Fibroblast of peridontal ligament (primary cell): ENCODE data around the gene PTPRN2.

Source experiments
- DNase-seq: peaks from one replicate; pipeline ENCODE4 v3.0.0-alpha.2; 2010; ENCODE audit errors: extremely low read depth

The PTPRN2 gene

DNA sequence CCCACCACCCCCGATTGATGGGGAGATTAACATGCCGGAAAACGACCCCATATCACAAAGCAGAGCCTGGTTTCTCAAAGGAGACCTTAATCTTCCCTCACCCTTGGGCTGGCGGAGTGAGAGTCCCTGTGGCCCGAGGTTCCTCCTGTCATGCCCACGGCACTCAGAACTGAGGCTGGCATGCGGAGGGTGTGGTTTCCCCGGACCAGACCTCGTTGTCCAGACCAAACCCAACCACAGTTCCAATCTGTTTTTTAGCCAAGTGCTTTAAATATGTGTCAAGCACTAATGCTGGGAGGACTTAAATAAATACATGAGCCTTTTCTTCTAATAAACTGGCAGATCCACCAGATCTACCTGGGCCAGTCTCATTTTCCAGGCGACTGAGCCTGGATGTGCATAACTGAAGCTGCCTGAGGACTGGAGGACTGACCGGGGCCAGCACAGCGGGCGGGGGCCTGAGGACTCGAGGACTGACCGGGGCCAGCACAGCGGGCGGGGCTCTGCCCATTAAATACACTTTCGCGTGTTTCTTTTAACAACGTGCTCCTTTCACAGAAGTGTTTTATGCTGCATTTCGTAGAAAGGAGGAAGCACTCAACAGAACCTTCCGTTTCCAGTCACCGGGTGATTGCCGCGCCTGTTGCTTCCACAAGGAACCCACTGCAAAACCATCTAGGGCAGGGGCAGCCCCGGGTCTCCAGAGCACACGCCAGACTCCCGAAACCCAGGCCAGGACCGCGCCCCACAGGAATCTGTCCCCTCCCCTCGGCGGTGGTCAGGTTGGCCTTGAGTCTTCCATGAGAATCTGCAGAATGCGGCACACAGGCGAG is 334.6 kb downstream of the PTPRN2 start:
- no peak for DNase-seq

- DNase-seq = no peak
These were observed 335.4 kb downstream of the PTPRN2 start for GRCh38 chr7:158252081-158252836.

- no peak for DNase-seq
These were observed 336.3 kb downstream of the PTPRN2 start for GRCh38 chr7:158251061-158251965.

GRCh38 chr7:158249692-158250091 is 337.9 kb downstream of the PTPRN2 start:
- DNase-seq = no peak

DNA sequence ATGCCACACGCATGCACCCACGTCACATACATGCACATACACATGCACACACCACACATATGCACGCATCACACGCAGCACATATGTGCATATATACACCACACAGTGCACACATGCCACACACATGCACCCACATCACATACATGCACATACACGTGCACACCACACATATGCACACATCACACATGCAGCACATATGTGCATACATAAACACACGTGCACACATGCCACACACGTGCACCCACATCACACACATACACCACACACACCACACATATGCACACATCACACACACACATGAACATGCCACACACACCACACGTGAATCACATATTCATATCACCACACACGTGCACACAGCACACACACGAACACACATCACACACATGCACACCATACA is 338.8 kb downstream of the PTPRN2 start:
- no peak for DNase-seq

- no peak for DNase-seq
These were observed 339.7 kb downstream of the PTPRN2 start for GRCh38 chr7:158247758-158248487.

- DNase-seq = no peak
These were observed 340.5 kb downstream of the PTPRN2 start for GRCh38 chr7:158246960-158247673.

DNA sequence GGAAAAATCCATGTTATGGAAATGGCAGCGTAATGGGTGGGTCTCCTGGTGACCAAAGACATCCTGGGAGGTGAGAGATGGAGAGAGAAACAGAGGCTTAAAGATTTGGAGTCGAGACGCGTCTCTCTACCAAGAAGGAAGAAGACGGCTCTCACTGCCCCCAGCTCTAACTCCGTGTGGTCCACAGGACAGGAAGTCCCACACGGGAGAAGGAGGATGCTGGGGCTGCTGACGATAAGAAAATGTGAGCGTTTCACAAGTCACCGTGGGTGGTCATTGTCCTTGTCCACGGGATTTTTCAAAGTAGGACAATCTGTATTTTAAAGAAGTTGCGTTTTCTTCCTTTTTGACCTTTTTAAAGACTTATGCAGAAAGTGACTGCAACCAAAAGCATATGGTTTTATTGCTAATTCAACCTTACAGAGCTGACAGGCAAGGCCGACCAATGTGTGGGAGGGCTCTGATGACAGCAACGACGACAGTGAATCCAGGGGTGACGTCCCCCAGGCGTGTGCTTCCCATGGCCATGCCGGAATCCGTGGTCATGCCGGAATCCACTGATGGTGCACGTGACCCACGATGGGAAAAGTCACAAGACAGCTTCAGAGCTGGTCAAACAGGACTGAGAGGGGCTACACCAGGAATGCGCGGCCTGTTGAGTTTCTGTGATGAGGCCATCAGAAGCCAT is 341.2 kb downstream of the PTPRN2 start:
- DNase-seq = no peak

DNA sequence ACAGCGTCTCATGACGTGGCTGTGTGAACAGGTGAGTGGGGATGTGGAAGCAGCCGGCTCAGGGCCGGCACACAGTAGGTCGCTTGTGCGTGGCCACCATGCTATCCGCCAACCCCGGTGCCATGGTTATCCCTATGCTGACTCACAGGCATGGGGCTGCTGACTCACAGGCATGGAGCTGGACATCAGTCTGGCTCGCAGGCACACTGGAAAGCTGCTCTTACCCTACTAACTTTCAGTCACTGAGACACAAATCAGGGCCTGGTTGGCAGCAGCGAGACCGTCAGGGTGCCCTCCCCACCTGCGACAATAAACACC is 341.9 kb downstream of the PTPRN2 start:
- no peak for DNase-seq

DNA sequence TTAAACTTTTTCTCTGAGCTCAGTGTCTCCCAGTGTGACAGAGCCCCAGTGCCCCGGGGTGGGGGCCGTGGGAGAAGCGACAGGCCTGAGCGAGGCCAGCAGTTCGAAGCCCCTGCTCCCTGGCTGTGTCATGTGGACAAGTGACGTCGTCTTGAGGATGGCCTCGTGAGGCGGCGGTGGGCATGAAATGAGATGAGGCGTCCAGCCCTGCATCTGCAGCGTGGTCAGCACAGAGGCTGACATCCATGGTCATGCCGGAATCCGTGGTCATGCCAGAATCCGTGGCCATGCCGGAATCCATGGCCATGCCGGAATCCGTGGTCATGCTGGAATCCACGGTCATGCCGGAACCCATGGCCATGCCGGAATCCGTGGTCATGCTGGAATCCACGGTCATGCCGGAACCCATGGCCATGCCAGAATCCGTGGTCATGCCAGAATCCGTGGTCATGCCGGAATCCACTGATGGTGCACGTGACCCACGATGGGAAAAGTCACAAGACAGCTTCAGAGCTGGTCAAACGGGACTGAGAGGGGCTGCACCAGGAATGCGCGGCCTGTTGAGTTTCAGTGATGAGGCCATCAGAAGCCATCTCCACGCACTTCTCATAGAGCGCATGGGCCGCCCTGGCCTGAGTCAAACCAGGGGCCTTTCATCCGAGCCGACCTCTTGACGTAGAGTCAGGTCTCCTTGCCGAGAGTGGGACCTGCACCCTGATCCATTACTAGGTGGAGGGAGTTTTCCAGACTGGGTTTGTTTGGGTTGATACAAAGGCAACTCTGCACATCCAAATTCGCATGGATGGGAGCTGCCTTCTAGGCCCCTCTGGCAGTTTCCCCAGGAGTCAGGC is 342.5 kb downstream of the PTPRN2 start:
- DNase-seq = no peak

DNA sequence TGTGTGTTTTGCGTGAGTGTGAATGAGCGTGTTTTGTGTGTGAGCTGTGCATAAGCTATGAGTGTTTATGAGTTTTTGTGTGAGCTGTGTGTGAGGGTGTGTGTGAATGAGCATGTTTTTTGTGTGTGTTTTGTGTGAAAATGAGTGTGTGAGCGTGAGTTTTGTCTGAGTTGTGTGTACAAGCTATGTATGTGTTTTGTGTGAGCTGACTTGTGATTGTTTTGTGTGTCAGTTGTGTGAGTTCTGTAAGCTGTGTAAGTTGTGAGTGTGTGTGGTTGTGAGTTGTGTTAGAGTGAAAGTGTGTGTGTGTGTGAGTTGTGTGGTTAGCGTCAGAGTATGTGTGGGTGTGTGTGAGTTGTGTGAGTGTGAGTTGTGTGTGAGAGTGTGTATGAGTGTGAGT is 343.2 kb downstream of the PTPRN2 start:
- DNase-seq = no peak

GRCh38 chr7:158241919-158242318 is 345.7 kb downstream of the PTPRN2 start:
- no peak for DNase-seq

DNA sequence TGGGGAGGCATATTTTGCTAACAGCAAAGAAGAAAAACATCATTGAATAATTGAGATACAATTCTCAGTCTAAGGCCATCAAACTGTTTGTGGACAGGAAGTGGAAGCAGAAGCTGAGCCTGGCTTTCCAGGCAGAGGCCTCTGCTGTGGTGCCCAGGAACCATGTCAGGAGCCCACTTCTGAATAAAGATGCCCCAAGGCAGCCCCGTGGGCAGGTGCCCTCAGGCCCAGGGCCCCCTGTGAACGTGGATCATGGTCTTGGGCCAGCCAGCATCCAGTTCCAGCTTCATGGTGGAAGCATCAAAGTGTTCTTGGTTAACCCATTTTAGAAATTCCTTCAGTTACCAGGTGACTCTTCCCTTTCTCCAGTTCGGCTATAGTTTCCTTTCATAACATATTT is 346.8 kb downstream of the PTPRN2 start:
- DNase-seq = no peak

- no peak for DNase-seq
These were observed 348.2 kb downstream of the PTPRN2 start for GRCh38 chr7:158239290-158239981.

DNA sequence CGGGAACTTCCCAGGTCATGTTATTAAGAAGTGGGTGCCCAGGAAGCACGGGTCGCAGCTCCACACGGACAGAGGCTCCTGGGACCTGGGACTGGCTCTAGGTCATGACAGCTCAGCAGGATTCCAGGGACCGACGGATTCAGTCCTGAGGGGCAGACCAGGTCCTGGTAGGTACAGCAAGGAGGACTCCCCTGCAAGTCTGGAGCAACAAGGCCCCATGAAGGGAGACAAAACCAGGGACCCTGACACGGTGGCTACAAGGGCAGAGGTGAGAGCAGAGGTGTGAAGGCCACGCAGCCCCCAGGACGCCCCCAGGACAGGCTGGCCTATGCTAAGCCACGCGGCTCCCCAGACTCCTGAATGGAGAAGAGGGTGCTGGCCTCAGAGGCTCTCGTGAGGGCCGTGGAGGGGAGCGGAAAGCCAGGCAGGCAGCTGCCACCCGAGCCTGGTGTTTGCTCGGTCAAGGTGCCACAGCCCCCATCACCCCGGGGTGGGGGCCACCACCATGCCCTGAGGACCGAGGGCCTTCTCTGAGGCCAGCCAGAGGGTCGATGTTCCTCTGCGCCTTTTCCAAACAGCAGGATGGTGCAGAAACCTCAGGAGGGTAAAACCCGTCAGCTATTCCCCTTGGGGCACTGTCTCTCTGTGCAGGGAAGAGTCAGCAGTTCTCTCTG is 348.9 kb downstream of the PTPRN2 start:
- DNase-seq = no peak

DNA sequence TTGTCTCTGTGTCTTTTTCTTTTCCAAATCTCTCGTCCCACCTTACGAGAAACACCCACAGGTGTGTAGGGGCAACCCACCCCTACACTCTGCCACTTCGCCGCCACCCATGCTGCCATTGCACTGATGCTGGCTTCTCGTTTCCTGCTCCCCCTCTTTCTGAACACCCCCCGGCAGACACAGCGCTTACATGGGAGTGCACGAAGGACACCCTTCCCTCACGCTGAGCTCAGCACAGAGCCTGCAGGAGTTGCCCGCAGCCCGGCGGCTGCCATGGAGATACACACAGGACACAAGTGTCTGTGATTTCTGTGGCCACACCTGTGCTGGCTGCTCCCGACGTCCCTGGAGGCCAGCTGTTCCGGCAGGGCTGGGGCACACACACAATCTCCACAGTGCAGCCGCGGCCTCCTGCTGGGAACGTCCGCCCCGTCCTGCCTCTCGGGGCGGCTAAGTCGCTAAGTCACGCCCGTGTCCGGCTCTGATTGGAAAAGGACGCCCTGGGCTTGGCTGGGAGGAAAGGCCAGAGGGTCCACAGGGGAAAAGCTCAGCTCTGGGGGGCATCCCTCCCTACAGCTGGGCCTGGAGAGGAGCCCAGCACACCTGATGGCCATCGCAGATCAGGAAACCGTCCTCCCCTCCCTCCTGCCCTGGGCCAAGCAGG is 349.8 kb downstream of the PTPRN2 start:
- DNase-seq = no peak

- no peak for DNase-seq
These were observed 351.2 kb downstream of the PTPRN2 start for GRCh38 chr7:158236400-158236799.

DNA sequence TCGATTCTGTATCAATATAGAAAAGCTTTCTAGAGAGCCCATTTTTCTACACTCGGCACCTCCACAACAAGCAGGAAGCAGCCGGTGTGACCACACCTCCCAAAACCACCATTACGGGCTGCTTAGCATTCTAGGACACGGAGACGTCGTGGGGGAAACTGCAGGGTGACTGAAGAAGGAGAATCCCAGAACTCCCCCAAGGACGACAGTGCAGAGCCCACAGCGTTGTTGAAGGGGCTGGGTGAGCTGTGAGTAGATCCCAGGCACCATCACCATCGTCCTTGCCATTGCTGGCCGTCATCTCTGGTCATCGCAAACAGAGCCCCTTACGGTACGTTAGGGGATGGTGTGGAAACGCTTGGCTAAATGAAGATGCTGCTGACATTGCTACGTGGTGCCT is 351.8 kb downstream of the PTPRN2 start:
- no peak for DNase-seq
